HG03432 (cell line): ENCODE measurements around the gene BMP6.

Experiments used
- ATAC-seq: cut with Tn5 transposase; IDR thresholded peaks from one replicate; pipeline ENCODE4 v1.9.1; 2021; ENCODE audit warnings: mild to moderate bottlenecking, moderate library complexity; ENCODE audit not compliant: unreplicated experiment

Gene BMP6

GRCh38 chr6:7747016-7747415, 21.1 kb downstream of the BMP6 start:
- ATAC-seq: no peak

GRCh38 chr6:7747433-7747832, 21.5 kb downstream of the BMP6 start:
- no peak for ATAC-seq

- ATAC-seq: no peak
These were observed 22.1 kb downstream of the BMP6 start for GRCh38 chr6:7747901-7748504.

GRCh38 chr6:7749478-7749877, 23.6 kb downstream of the BMP6 start:
- ATAC-seq: no peak

GRCh38 chr6:7750197-7750596, 24.3 kb downstream of the BMP6 start:
- ATAC-seq: no peak

- ATAC-seq: no peak
These were observed 32.6 kb downstream of the BMP6 start for GRCh38 chr6:7758456-7758855.

GRCh38 chr6:7759320-7759719, 33.4 kb downstream of the BMP6 start:
- ATAC-seq: no peak

GRCh38 chr6:7761051-7761450, 35.2 kb downstream of the BMP6 start:
- ATAC-seq: no peak

- ATAC-seq: no peak
These were observed 36.9 kb downstream of the BMP6 start for GRCh38 chr6:7762760-7763159.

- no peak for ATAC-seq
These were observed 38.0 kb downstream of the BMP6 start for GRCh38 chr6:7763881-7764280.

GRCh38 chr6:7765575-7766325, 39.9 kb downstream of the BMP6 start:
- ATAC-seq: no peak

GRCh38 chr6:7769702-7770101, 43.8 kb downstream of the BMP6 start:
- ATAC-seq: no peak

- ATAC-seq: no peak
These were observed 44.2 kb downstream of the BMP6 start for GRCh38 chr6:7770111-7770510.

GRCh38 chr6:7770601-7771000, 44.7 kb downstream of the BMP6 start:
- no peak for ATAC-seq

GRCh38 chr6:7773322-7773721, 47.4 kb downstream of the BMP6 start:
- no peak for ATAC-seq

GRCh38 chr6:7773914-7774313, 48.0 kb downstream of the BMP6 start:
- no peak for ATAC-seq

- ATAC-seq: no peak
These were observed 50.6 kb downstream of the BMP6 start for GRCh38 chr6:7776509-7776908.

- no peak for ATAC-seq
These were observed 51.2 kb downstream of the BMP6 start for GRCh38 chr6:7777074-7777473.

- ATAC-seq: no peak
These were observed 55.3 kb downstream of the BMP6 start for GRCh38 chr6:7781240-7781639.

- no peak for ATAC-seq
These were observed 58.3 kb downstream of the BMP6 start for GRCh38 chr6:7784248-7784647.

- peak; percentile 45 for ATAC-seq
These were observed 58.8 kb downstream of the BMP6 start for GRCh38 chr6:7784706-7785105.

- no peak for ATAC-seq
These were observed 59.5 kb downstream of the BMP6 start for GRCh38 chr6:7785243-7786035.
